Heart right ventricle (tissue), 16 donors: ENCODE measurements around the gene MT1H. TPM values are rescaled to one million over a fixed set of nuclear protein-coding genes. Genes with fewer than 3 reads are reported as not detected.
"Not testable (repeated sequence)": the region's sequence is repeated elsewhere in the genome, so short reads cannot be mapped to it uniquely, and the experiment has no call there.

Experiments used
- ATAC-seq, 8 donors: fragments of 200-7000 bp; cut with Tn5 transposase; one replicate each; pipeline ENCODE4 v1.9.1; 2020; ENCODE audit warnings: mild to moderate bottlenecking in 8 of 8, moderate library complexity in 8 of 8, moderate number of reproducible peaks in 1 of 8
- DNase-seq, 2 donors: peaks; one replicate each; pipeline ENCODE4 v3.0.0-alpha.2; 2020
- H3K27ac ChIP-seq, 10 donors: fragments of 200-600 bp; sonication (generic) in 2 of 10; one replicate each; pipeline versions ENCODE4 v1.5.0 to v1.8.0; 2020 to 2022; ENCODE audit warnings: mild to moderate bottlenecking in 3 of 10
- H3K27me3 ChIP-seq, 7 donors: fragments of 200-600 bp; one replicate each; pipeline ENCODE4 v1.8.0; 2021 to 2022; ENCODE audit warnings: mild to moderate bottlenecking in 2 of 7
- H3K36me3 ChIP-seq, 9 donors: fragments of 200-600 bp; sonication (generic) in 1 of 9; one replicate each; pipeline versions ENCODE4 v1.5.0 to v1.8.0; 2020 to 2022; ENCODE audit warnings: mild to moderate bottlenecking in 2 of 9
- H3K4me1 ChIP-seq, 9 donors: fragments of 200-600 bp; sonication (generic) in 1 of 9; one replicate each; pipeline versions ENCODE4 v1.5.0 to v1.8.0; 2020 to 2022; ENCODE audit warnings: mild to moderate bottlenecking in 4 of 9
- H3K4me3 ChIP-seq, 10 donors: fragments of 200-600 bp; sonication (generic) in 2 of 10; one replicate each; pipeline versions ENCODE4 v1.5.0 to v1.8.0; 2020 to 2022; ENCODE audit warnings: mild to moderate bottlenecking in 7 of 10, moderate library complexity in 2 of 10
- H3K9me3 ChIP-seq, 11 donors: fragments of 200-600 bp in 10 of 11; sonication (generic) in 2 of 11; one replicate each; pipeline versions ENCODE4 v1.5.0 to v1.8.0; 2013 to 2022; ENCODE audit warnings: mild to moderate bottlenecking in 2 of 11, control low read depth in 1 of 11, moderate library complexity in 1 of 11
- CTCF ChIP-seq, 9 donors: fragments of 200-600 bp; sonication (generic) in 2 of 9; IDR thresholded peaks; one replicate each; pipeline versions ENCODE4 v1.5.0 to v1.8.0; 2021 to 2022; ENCODE audit warnings: antibody characterized with exemption in 9 of 9, mild to moderate bottlenecking in 5 of 9, moderate library complexity in 1 of 9
- WGBS, 2 donors: extraction: QIAGEN DNeasy Blood & Tissue Kit; methylation state at CpG; one replicate each; pipeline ENCODE4 v1.1.7; 2013; ENCODE audit warnings: inconsistent platforms in 1 of 2; 5-methylcytosine and 5-hydroxymethylcytosine counted together
- intact Hi-C, 10 donors: fragments of 100-400 bp; cut with DNase I; formaldehyde crosslinking; loops; one replicate each; pipeline versions ENCODE4 v1.11.1 to v1.14.2; 2022
- polyA plus RNA-seq, 2 donors: library from polyadenylated mRNA; stranded (reverse); fragments of 200-250 nt; gene quantifications; one replicate each; pipeline ENCODE4 v1.2.3, GENCODE V29; 2013
- total RNA-seq, 10 donors: library from RNA; stranded (reverse); fragmentation: NEBNext Ultra II Directional in 3 of 10; extraction: Animal tissue kit (Norgen Biotek cat#: 25700) in 3 of 10; gene quantifications; one replicate each; pipeline versions ENCODE4 v1.2.1 to v1.2.4, GENCODE V29; 2021 to 2023
- donor health status: Arrhythmogenic right ventricular cardiomyopathy.
- donor health status: ischemic (EF 13 %, LVEDD 7.1; RV severe dilation, severe dysfunction).
- donor health status: healthy with polysubstance abuse.
- donor health status: DM: no; HTN: yes; CAD: no.
- donor health status: DM: no; HTN: no; CAD: no.
- donor health status: ischemic (EF 25% LVEDD 6.9; RV normal size, moderate dysfunction).
- donor health status: ischemic (EF 25% LVEDD 5.7; RV mildly dilated, moderate dysfunction).
- donor health status: healthy.
- donor health status: DM: yes; HTN: yes; CAD: no.
- donor health status: Ischemic cardiomyopathy.
- donor health status: ischemic (EF 35%, LVEDD 5.7; RV mildly dilated, moderate dysfunction).
- donor health status: nonischemic (EF 11% LVEDD 7.7; RV severe dilation, severe dysfunction).
- donor health status: DM: yes; HTN: yes; CAD: no.
- donor health status: PGD.
- donor health status: ischemic (EF 29% LVEDD 5.4; RV normal size, mild dysfunction).
- donor health status: nonischemic (EF 23%, LVEDD 6.1; RV moderate dilation, normal function).

The MT1H gene
- total and polyA plus RNA-seq, 12 donors = 2.4 TPM; not detected in 11

- Histone ChIP-seq H3K4me3 (no peak overlapping the region), H3K27me3 (peaks cover 6 to 80% (median 53%) of the 10 kb centered on the region in 7 donors), H3K27ac (no peak overlapping the region), H3K36me3 (no peaks in the 10 kb centered on the region), H3K4me1 (peaks cover 0 to 19% (median 14%) of the 10 kb centered on the region in 9 donors), H3K9me3 (no peaks in the 10 kb centered on the region)
- ATAC-seq (peak in 5 of 8 donors; percentile 38 to 66 (median 50)), DNase-seq (no peak)
- peak; percentile 35 to 68 (median 61) for TF ChIP-seq CTCF (IDR thresholded peaks at IDR 0.05)
- intact Hi-C loops = loop anchor here in 2 of 10 donors (1.0 to 2.0 kb wide), 2 partner anchors 28 to 29 kb away; no protein-coding TSS in a partner anchor
- 41 to 42% methylated on average over 12 of the region's 12 CpGs for WGBS, 2 donors
Measured at GRCh38 chr16:56673921-56674320, 4.3 kb downstream of the MT1H start.

GRCh38 chr16:56674570-56674969, 5.0 kb downstream of the MT1H start:
- WGBS, 2 donors = 73 to 85% methylated on average over 6 of the region's 6 CpGs
- H3K36me3 ChIP-seq, ATAC-seq, DNase-seq, H3K4me3 ChIP-seq, H3K27ac ChIP-seq, H3K9me3 ChIP-seq: not testable (repeated sequence)
- Histone ChIP-seq H3K4me1 (peaks cover 0 to 15% (median 10%) of the 10 kb centered on the region in 9 donors), H3K27me3 (peaks cover 6 to 73% (median 47%) of the 10 kb centered on the region in 7 donors)
- intact Hi-C loops = loop anchor here in 1 of 10 donors (1.0 kb wide), 1 partner anchor 28 kb away; no protein-coding TSS in a partner anchor

- 5 to 9% methylated on average over 32 of the region's 32 CpGs for WGBS, 2 donors
- DNase-seq = no peak
- peaks cover 0 to 61% (median 35%) of the 10 kb centered on the region in 7 donors for H3K27me3 ChIP-seq
- H3K4me1 ChIP-seq = peaks cover 0 to 21% (median 9%) of the 10 kb centered on the region in 9 donors
- peak in 4 of 8 donors; percentile 7 to 46 (median 33) for ATAC-seq
- no peaks in the 10 kb centered on the region for H3K36me3 ChIP-seq
- intact Hi-C loops = no loop called here
- no peaks in the 10 kb centered on the region for H3K9me3 ChIP-seq
- no peak for TF ChIP-seq CTCF (IDR thresholded peaks at IDR 0.05)
- H3K27ac ChIP-seq = no peak overlapping the region
- peak overlapping the region in 9 of 10 donors; percentile 6 to 37 (median 30) for H3K4me3 ChIP-seq
Measured at GRCh38 chr16:56675685-56676210, 6.1 kb downstream of the MT1H start.

- DNase-seq (no peak), ATAC-seq (no peak)
- H3K4me3 ChIP-seq = no peak overlapping the region
- no peaks in the 10 kb centered on the region for H3K36me3 ChIP-seq
- no peaks in the 10 kb centered on the region for H3K9me3 ChIP-seq
- WGBS, 2 donors = 73 to 77% methylated on average over 3 of the region's 3 CpGs
- TF ChIP-seq CTCF (IDR thresholded peaks at IDR 0.05) = no peak
- H3K27ac ChIP-seq = no peak overlapping the region
- H3K27me3 ChIP-seq = peaks cover 0 to 44% (median 25%) of the 10 kb centered on the region in 7 donors
- peaks cover 0 to 32% (median 18%) of the 10 kb centered on the region in 9 donors for H3K4me1 ChIP-seq
- intact Hi-C loops = no loop called here
Measured at GRCh38 chr16:56677474-56677873, 7.9 kb downstream of the MT1H start.
